ENCODE results near the gene CCDC97.
A peak's percentile ranks its signal among the peaks of the same experiment; 100 is the strongest.

Gene CCDC97

DNA sequence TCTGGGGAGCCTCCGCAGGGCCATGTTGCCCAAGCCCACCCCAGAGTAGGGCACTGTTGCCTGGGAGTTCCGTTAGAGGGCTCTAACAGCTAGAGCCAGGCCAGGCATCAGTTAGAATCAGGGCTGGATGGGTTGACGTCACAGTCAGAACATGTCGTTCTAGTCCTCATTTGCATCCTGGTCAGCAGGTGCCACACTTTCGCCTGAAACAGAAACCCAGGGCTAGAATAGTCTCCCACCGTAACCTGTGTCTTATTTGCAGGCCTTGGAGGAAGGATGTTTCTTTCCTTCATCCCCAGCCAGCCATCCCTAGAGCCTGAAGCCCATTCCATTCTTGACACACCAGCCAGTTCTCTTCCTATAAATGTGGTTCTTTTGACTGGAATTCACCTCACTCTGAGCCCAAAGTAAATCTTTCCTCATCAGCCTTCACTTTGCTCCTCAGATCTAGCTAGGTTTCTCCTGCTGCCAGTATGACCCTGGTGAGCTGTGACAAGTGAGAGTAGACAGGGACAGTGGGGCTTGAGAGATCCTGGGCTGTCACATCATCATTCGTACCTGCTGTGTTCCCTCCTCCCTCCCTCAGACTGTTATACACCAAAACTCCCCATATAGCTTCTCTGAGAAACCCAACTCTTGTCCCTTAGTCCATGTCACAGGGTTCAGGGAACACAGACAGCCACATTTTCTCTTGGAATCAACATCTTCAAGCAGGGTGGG, 12.2 kb upstream of the CCDC97 start:
- no peak for DNase-seq (ENCODE audit: extremely low read depth in 1 of 2, low read depth in 1 of 2)

DNA sequence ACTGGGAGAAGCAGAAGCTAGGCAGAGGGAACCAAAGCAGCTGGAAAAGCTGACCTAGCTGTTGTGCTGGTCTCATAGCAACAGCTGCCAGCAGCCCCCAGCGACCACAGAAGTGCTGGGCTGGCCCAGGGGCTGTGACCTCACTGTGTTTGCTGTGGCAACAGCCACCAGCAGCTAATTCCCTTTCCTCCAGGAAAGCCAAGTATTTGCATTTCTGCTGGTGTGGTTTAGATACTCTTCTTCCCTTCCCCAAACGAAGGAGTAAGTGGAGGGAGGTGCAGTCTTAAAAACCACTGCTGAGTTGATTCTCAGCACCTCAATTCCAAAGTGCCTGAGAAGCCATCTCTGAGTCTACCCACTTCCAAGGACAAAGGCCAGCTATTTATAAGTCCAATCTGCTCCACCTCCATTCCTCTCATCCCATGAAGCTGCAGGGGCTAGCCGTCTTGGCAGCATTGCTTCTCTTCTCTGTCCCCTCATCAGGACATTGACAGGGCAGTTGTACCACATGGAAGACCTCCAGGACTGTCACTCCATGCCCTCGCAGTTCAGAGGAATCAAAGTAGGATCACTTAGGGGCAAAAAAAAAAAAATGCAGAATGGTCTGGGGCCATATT, 11.5 kb upstream of the CCDC97 start:
- peak in 1 of 2 donors; percentile 39 for DNase-seq (ENCODE audit: extremely low read depth in 1 of 2, low read depth in 1 of 2)

DNA sequence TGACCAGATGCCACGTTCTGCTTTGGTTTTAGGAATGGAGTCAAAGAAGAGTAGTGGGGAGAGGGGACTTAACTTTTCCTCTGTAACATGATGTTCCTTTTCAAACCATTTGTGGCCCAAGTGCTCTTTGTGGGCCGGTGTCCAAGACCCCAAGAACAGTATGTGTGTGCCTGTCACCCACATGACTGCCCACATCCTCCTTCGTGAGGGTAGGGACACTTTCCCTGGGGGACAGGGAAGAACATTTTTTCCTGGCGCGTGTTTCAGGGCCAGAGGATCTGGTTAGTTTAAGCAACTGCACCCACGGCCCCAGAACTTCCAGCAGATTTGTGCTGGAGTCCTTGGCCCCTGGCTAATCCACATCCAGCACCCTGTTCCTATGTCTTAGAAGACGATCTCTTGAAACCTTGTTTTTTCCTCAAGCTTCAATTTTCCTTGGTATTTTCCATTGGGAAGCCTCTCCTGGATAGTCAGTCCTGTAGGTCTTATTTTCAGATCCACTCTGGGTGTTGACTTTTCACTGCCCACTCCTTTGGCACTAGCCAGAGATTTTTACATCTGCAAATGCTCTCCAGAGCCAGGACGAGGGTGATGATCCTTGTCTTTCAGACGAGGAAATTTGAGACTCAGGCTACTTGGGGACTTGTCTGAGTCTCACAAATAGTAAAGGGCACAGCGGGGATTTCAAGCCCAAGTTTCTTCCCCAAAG, 10.8 kb upstream of the CCDC97 start:
- DNase-seq (ENCODE audit: extremely low read depth in 1 of 2, low read depth in 1 of 2): no peak

DNA sequence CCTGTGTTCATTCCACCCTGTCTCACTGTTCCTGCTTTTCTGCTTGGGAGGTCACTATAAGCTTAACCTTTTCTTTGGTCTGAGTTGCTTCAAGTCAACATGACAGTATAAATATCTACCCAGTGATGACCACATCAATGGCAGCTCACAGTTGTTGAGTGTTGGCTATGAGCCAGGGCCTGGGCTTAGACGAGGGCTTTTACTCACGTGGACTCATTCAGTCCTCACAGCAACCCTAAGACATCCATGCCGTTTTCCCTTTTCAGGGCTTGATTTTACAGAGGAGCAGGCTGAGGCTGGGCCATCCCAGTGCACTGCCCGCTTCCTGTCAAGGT, 10.2 kb upstream of the CCDC97 start:
- peak in 1 of 2 donors; percentile 44 for DNase-seq (ENCODE audit: extremely low read depth in 1 of 2, low read depth in 1 of 2)

DNA sequence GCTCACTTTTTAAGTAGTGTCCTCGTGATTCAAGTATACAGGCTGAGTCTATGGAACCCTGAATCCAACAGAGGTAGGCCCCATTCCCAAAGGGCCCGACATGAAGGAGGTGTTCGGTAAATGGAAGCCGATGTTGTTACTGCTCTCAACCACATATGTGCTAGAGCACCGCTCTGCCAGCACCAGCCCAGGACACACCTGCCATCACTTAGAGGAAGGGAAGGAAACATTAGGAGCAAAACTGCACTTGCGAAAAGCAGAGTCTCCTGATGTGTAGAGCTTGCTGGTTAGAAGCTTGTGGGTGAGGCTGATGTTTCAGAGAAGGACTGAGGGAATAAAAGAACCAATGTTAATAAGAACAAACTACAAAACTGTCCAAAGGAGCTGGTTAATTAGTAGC, 9.4 kb upstream of the CCDC97 start:
- no peak for DNase-seq (ENCODE audit: extremely low read depth in 1 of 2, low read depth in 1 of 2)

DNA sequence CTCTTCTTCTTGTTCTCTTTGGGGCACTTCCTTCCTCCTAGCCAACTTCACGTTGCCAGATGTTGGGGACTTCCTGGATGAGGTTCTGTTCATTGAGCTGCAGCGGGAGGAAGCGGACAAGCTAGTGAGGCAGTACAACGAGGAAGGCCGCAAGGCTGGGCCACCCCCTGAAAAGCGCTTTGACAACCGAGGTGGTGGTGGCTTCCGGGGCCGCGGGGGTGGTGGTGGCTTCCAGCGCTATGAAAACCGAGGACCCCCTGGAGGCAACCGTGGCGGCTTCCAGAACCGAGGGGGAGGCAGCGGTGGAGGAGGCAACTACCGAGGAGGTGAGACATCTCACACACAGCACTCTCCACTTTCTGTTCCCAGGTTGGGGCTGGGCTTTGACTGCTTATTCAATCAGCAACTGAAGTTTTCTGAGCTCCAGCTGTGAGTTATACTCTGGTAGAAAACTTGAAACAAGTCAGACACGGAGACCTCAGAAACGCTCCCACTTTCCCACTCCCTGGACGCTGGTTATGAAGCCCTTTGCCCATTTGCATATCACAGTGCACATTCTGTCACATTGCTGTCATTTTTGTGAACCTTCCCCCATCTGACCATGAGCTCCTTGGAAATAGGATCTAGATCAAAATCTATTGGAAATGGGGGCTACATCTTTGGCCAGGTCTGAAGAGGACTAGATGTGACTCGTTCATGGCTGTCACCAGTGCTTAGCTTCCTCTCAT, 7.2 kb upstream of the CCDC97 start:
- peak in 1 of 2 donors; percentile 44 for DNase-seq (ENCODE audit: extremely low read depth in 1 of 2, low read depth in 1 of 2)

DNA sequence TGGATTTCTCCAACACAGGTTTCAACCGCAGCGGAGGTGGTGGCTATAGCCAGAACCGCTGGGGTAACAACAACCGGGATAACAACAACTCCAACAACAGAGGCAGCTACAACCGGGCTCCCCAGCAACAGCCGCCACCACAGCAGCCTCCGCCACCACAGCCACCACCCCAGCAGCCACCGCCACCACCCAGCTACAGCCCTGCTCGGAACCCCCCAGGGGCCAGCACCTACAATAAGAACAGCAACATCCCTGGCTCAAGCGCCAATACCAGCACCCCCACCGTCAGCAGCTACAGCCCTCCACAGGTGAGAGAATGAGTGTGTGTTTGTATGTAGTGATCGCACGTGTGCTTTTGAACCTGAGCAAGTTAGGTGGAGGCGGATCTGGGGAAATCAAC, 6.0 kb upstream of the CCDC97 start:
- no peak for DNase-seq (ENCODE audit: extremely low read depth in 1 of 2, low read depth in 1 of 2)

DNA sequence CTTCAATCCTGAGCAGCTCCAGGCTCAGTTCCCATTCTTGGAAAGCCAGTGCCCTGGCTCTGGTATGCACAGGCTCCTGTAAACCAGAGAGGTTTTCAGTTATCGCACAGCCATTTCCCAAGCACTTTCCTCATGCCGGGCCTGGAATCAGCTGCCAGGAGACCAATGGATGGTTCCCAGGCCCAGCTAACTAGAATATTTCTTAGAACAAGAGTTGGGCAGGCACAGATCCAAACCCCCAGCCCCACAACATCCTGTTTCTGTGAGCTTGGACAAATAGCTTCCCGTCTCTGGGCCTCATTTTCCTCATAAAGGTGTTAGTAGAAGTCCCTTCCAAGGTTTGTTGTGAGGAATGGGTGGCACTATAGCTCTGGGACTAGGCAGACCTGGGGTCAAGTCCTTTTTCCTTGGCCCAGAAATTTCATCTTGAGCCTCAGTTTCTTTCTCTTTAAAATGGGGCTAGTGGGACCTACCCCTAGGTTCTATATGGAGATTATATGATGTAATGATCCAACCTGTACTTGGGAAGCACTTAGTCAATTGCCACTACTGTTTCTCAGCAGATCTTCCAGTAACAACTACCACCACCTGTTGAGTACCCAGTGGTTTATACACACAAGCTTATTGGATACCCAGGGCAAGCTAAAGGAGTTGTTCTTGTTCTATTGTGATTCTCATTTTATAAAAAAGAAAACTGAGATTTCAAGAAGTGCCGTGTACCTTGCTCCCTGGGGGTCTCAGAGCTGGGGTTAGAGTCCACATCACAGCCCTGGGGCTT, 5.1 kb upstream of the CCDC97 start:
- no peak for DNase-seq (ENCODE audit: extremely low read depth in 1 of 2, low read depth in 1 of 2)

DNA sequence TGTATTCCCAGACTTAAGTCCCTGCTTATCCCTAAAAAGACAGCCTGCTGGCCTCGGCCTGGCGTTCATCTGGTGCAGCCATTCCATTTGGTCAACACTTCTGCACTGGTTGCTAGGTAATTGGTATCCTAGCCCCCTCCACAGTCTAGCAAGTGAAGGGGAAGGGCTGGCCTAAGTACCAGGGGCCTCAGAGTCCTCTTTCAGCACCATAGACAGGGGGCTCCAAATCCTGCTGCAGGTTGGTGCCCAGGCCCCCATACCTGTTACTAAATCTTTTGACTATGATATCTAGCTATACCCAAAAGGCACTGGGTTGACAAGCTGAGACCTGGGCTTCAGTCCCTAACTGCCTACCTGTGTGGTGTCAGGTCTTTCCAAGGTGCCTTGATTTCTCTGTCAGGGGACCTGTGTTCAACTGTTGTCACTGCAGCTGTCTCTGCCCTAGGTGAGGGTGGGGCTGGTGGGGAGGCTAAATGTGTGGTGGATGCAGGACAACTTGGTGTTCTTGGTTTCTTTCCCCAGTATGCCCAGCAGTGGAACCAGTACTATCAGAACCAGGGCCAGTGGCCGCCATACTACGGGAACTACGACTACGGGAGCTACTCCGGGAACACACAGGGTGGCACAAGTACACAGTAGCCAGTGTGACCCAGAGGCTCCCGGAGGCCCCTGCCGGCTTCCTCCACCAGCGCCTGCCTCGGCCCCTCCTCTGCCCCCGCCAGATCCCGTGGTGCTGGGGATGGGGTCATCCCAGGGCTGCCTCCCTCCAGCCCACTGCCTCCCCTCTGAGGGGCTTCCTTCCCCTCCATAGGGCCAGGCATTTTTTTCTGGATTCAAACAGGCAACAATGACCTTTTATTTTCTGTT, 3.8 kb upstream of the CCDC97 start:
- no peak for DNase-seq (ENCODE audit: extremely low read depth in 1 of 2, low read depth in 1 of 2)

DNA sequence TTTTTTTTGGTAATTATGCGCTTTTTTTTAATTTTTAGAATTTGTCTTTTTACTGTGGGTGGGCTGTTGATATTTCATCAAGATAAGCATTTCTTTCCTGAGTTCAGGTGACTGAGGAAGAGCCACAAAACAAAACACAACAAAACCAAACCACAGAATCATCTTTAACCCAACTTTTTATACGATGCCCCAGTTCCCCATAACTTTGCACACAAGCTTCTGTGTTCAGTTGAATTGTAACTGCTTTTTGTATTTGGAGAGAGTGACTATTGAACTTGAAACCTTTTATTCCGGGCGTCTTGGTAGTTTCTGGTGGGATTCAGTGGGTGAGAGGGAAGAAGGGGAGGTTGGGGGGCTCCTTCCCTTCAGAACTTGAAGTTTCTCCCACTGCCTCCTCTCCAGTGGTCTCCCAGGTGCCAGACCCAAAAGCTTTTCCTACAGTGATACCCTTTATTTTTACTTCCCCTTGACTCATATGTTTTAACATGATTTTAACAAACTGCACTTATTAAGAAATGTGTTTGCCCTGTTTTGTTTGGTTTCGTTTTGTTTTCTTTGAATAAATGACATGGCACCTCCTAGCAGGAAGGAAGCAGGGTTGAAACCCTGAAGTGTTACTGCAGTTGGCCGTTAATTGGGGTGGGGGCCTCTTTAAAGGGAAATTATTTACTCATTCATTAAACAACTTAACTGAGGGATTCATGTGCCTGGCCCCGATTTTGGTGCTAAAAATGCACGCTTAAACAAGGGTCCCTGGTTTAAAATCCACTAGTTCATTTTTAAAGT, 2.7 kb upstream of the CCDC97 start:
- no peak for DNase-seq (ENCODE audit: extremely low read depth in 1 of 2, low read depth in 1 of 2)

DNA sequence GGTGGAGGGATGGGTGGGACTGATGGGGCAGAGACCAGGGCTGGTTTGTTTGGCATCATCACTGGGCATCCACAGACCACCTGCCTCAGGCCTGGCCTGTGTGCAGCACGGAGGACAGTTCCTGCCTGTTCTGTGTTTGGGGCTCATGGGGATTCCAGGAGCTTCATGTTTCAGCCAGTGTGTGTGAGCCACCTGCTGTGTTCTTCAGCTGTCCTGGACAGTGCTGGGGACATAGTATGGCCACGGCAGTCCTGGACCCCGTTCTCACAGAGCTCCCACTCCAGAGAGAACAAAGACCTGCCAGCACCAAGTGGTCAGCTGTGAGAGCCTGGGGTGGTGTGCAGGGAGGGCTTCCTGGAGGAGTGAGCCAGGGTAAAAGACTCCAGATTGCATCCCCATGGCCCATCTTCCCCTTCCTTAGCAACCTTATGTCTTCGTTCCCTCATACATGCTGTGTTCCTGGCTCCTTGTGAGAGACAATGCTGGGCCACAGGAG, 2.0 kb upstream of the CCDC97 start:
- no peak for DNase-seq (ENCODE audit: extremely low read depth in 1 of 2, low read depth in 1 of 2)

DNA sequence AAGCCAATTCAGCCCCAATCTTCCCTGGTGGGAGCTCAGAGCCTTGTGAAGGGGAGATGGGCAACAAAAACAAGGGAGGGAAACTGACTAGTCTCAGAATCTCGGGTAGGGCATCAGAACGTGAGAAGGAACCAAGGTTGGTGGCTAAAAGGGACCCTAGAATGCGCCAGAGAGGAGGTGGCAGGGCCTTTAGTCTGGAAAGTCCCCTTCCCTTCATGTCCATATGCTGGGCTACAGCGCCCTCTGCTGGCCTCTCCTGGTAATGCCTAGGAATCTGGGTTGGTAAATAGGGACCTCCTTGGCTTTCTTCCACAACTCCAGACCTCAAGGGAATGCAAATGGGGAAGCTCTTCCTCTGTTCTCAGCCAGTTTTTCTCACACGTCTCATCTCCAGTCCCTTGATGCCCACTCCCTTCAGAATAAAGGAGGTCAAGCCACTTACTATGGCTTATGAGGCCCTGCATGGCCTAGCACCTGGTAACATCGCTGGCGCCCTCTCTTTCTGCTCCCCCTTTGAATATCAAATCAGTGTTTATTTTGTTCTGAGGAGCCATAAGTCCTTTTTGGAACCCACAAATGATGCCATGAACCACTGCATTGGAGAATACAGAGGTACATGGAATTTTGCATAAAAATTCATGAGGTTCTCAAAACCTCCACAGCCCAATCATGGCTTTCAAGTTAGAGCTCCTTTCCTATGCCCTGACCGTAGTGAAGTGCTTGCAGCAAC, 1.4 kb upstream of the CCDC97 start:
- DNase-seq (ENCODE audit: extremely low read depth in 1 of 2, low read depth in 1 of 2): peak; percentile 91 to 93

DNA sequence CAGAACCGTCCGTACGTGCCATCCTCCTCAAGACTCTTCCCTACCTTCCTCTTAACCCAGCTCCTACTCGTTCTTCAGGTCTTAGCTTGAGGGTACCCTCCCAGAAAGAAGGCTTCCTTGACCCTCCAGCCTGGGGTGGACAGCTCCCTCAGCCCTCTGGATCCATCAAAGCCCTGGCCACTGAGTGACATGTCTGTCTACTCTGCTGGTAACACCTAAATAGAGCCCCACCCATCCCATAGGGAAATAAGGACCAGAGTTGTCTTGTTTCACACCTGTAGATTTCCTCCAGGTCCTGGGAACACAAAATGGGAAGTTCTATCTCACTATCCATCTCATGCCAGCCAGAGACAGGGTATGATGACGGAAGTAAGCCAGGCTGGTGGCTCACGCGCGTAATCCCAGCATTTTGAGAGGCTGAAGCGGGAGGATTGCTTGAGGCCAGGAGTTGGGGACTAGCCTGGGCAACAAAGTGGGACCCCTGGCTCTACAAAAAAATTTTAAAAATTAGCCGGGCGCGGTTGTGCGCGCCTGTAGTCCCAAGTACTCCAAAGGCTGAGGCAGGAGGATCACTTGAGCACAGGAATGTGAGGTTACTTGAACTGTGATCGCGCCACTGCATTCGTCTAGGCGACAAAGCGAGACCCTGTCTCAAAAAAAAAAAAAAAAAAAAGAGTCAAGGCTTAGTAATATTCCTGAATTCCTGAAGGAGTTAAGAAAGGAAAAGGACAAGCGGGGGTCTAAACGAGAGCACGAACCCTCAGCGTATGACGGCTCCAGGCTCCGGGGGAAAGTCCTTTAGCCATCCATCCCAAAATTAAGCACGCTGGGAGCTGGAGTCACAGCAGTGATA, 566 bp upstream of the CCDC97 start:
- no peak for DNase-seq (ENCODE audit: extremely low read depth in 1 of 2, low read depth in 1 of 2)

DNA sequence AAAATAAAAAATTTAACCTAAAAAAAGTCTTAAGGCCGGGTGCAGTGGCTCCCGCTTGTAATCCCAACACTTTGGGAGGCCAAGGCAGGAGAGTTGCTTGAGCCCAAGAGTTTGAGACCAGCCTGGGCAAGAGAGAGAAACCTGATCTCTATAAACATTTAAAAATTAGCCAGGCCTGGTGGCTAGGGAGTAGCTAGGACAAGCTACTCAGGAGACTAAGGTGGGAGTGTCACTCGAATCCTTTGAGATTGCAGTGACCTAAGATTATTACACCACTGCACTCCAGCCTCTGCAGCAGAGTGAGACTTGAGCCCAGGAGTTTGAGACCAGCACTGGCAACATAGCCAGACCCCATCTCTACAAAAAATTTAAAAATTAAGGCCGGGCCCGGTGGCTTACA, 1.1 kb downstream of the CCDC97 start:
- no peak for DNase-seq (ENCODE audit: extremely low read depth in 1 of 2, low read depth in 1 of 2)

DNA sequence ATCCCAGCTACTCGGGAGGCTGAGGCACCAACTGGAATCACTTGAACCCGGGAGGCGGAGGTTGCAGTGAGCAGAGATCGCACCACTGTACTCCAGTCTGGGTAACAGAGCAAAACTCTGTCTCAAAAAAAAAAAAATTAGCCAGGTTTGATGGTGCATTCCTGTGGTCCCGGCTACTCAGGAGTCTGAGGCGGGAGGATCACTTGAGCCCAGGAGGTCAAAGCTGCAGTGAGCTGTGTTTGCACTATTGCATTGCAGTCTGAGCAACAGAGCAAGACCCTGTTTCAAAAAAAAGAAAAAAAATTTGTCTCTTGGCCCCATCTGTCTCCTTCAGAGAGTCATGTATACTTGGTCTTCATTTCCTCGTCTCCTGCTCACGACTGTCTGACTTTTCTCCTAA, 1.6 kb downstream of the CCDC97 start:
- DNase-seq (ENCODE audit: extremely low read depth in 1 of 2, low read depth in 1 of 2): no peak

DNA sequence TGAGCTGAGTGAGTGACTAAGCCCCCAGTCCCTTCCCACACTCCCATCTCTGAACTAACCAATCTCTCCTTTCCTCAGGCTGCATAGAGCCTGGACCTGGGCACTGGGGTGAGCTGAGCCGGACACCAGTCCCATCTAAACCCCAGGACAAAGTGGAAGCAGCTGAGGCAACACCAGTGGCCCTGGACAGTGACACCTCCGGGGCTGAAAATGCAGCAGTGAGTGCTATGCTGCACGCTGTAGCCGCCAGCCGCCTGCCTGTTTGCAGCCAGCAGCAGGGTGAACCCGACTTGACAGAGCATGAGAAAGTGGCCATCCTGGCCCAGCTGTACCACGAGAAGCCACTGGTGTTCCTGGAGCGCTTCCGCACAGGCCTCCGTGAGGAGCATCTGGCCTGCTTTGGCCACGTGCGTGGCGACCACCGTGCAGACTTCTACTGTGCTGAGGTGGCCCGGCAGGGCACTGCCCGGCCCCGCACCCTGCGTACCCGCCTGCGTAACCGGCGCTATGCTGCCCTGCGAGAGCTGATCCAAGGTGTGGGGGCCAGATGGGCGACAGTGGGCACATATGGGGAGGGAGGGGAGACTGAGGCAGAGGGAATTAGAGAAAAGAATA, 6.4 kb downstream of the CCDC97 start:
- DNase-seq (ENCODE audit: extremely low read depth in 1 of 2, low read depth in 1 of 2): no peak
